K562 (cell line): ENCODE results near the gene ZNF865. TPM values are rescaled to one million over a fixed set of nuclear protein-coding genes. Genes with fewer than 3 reads are reported as not detected.

Experiments used
- CEBPG ChIP-seq, 3 experiments: fragments of 200-800 bp in 1 of 3; sonication (Bioruptor generic) in 1 of 3; sonication (generic) in 1 of 3; formaldehyde crosslinking in 1 of 3; IDR thresholded peaks in 2 of 3; conservative IDR thresholded peaks in 1 of 3; 2 replicates each; pipeline versions ENCODE4 v1.6.1 to v1.8.0; 2016 to 2022; ENCODE audit warnings: missing compliant biosample characterization in 2 of 3, missing genetic modification characterization in 2 of 3, mild to moderate bottlenecking in 1 of 3, missing genetic modification reagents in 1 of 3
- IFI16 ChIP-seq: fragments of 250-450 bp; sonication (Bioruptor Pico); IDR thresholded peaks from 2 replicates; pipeline ENCODE4 v2.1.2; 2022; ENCODE audit warnings: mild to moderate bottlenecking, inconsistent platforms
- KAT2B ChIP-seq: IDR thresholded peaks from one replicate; pipeline ENCODE4 v1.6.1; 2012; ENCODE audit warnings: low read depth, mild to moderate bottlenecking, control low read depth, inconsistent platforms, low read length, moderate library complexity
- MAFK ChIP-seq: IDR thresholded peaks from 2 replicates; pipeline ENCODE4 v1.6.1; 2011; ENCODE audit warnings: low read length, improper control_type of control experiment
- MEF2D ChIP-seq: conservative IDR thresholded peaks from 2 replicates; pipeline ENCODE4 v1.6.1; 2016; ENCODE audit warnings: low read depth, missing genetic modification characterization, missing compliant biosample characterization
- TEAD1 ChIP-seq, 2 experiments: fragments of 450-650 bp in 1 of 2; sonication (generic) in 1 of 2; formaldehyde crosslinking; IDR thresholded peaks; 2 replicates each; pipeline versions ENCODE4 v1.4.0 to v1.8.0; 2020 to 2022; ENCODE audit warnings: mild to moderate bottlenecking in 2 of 2, missing genetic modification reagents in 1 of 2
- ZNF143 ChIP-seq: sonication (generic); formaldehyde crosslinking; IDR thresholded peaks from 2 replicates; pipeline ENCODE4 v1.9.0; 2022; ENCODE audit warnings: mild to moderate bottlenecking, missing genetic modification reagents
- ZNF184 ChIP-seq: sonication (generic); formaldehyde crosslinking; IDR thresholded peaks from 2 replicates; pipeline ENCODE4 v1.5.0; 2020; ENCODE audit warnings: missing genetic modification reagents
- ZNF217 ChIP-seq: sonication (generic); formaldehyde crosslinking; IDR thresholded peaks from 2 replicates; pipeline ENCODE4 v1.8.0; 2022; ENCODE audit warnings: mild to moderate bottlenecking, missing genetic modification reagents
- polyA plus RNA-seq, 8 experiments: library from polyadenylated mRNA; depleted of rRNA in 4 of 8; stranded (reverse) in 5 of 8; unstranded in 3 of 8; fragments of >200 nt; fragmentation: Nextera tagmentation in 2 of 8; fragmentation: Illumina TruSeq in 1 of 8; extraction: Ambion mirVana in 2 of 8; extraction: Trizol in 1 of 8; gene quantifications; 2 replicates each; pipeline versions ENCODE4 v1.2.1 to v1.2.3, GENCODE V29; 2011 to 2014; ENCODE audit warnings: inconsistent platforms in 1 of 8, missing spikeins in 1 of 8
- total RNA-seq, 7 experiments: library from RNA; depleted of rRNA in 6 of 7; stranded (reverse); fragments of >200 nt in 6 of 7; fragmentation: Illumina TruSeq in 2 of 7; extraction: Trizol in 2 of 7; gene quantifications; 2 replicates each; pipeline versions ENCODE4 v1.2.1 to v1.2.3, GENCODE V29; 2011 to 2021; ENCODE audit warnings: low replicate concordance in 1 of 7
- TF ChIP-seq, protein P1 (sequence below): fragments of 250-450 bp; sonication (Bioruptor Pico); IDR thresholded peaks from 2 replicates; pipeline ENCODE4 v1.5.0; 2021
- TF ChIP-seq, protein P2 (sequence below): fragments of 250-450 bp; sonication (Bioruptor Pico); IDR thresholded peaks from 2 replicates; pipeline ENCODE4 v1.4.0; 2020; ENCODE audit warnings: mild to moderate bottlenecking, moderate library complexity
- TF ChIP-seq, protein P3 (sequence below): fragments of 450-650 bp; formaldehyde crosslinking; IDR thresholded peaks from 2 replicates; pipeline ENCODE4 v1.4.0; 2020; ENCODE audit warnings: mild to moderate bottlenecking, moderate library complexity
- TF ChIP-seq, protein P4 (sequence below): sonication (generic); formaldehyde crosslinking; IDR thresholded peaks from 2 replicates; pipeline ENCODE4 v1.4.0; 2020; ENCODE audit warnings: mild to moderate bottlenecking, missing genetic modification reagents
- TF ChIP-seq, protein P5 (sequence below): fragments of 450-650 bp; IDR thresholded peaks from 2 replicates; pipeline ENCODE4 v1.6.1; 2016; ENCODE audit warnings: low read depth, mild to moderate bottlenecking, moderate library complexity
- TF ChIP-seq, protein P6 (sequence below): fragments of 450-650 bp; IDR thresholded peaks from 2 replicates; pipeline ENCODE4 v1.6.1; 2016; ENCODE audit warnings: antibody characterized with exemption

The ZNF865 gene
- total and polyA plus RNA-seq, 9 of the 15 experiments (the other 6 are each of a cell fraction or from before 2014, with no cell fraction given): 0.40 to 18.8 (median 1.6) TPM; not detected in 2

DNA sequence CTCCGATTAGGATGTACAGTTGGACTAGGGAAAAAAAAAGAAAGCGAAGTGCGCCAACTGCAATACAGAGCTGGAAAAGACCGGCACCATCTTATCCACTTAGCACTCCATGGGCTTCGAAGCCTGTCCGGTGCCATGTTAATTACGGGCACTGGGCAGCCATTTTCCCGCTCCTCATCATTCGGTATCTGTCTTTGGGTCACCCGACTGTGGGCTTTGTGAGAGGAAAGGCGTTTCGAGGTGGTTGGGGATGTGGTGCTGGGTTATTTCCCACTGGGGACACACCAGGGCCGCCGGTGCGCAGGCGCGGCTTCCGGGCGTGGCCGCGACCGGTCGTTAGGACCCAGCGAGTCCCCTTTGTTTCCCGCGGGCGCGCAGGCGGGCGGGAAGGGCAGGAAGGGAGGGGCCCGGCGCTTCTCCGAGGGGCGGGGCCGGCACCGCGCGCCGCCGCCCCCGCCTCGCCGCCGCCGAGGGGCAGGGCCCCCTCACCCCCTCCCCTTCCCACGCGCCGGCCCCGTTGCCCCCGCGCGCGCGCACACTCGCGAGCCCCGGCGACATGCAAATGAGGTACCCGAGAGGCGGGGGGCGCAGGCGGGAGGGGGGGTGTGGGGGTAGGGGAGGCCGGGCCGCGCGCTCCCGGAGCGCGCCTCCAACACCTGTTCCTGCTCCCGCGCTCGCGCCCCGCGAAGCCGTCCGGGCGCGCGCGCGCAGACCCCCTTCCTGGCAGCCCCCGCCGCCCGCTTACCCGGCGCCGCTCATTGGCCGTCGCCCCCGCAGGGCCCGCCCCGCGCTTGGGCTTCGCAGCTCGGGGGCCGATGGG lies 5.4 kb upstream of the ZNF865 start, which contains the start of gene ZNF524 (continued):
- TF ChIP-seq TEAD1 (CRISPR knock-in tag; IDR thresholded peaks at IDR 0.05) (peak; percentile 23 to 78; a peak in 1 of 4 replicates), MAFK (0 out of 2 replicates have a peak, but pooled peaks have one; percentile 15), ZNF217 (CRISPR knock-in tag) (no peak), CEBPG (CRISPR knock-in tag; IDR thresholded peaks at IDR 0.05) (no peak), CEBPG (tag; conservative IDR thresholded peaks at IDR 0.05 in 1 of 2, IDR thresholded peaks at IDR 0.05 in 1 of 2) (0 out of 4 replicates have a peak, but pooled peaks of 1 of the 2 experiments have one; percentile 6), ZNF143 (CRISPR knock-in tag) (no peak), IFI16 (CRISPR knock-in tag) (no peak), KAT2B (no peak), ZNF184 (CRISPR knock-in tag) (no peak), MEF2D (tag) (peak; percentile 78)
- TF ChIP-seq, protein P1, sequence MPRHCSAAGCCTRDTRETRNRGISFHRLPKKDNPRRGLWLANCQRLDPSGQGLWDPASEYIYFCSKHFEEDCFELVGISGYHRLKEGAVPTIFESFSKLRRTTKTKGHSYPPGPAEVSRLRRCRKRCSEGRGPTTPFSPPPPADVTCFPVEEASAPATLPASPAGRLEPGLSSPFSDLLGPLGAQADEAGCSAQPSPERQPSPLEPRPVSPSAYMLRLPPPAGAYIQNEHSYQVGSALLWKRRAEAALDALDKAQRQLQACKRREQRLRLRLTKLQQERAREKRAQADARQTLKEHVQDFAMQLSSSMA (CRISPR knock-in tag): no peak
- TF ChIP-seq, protein P2, sequence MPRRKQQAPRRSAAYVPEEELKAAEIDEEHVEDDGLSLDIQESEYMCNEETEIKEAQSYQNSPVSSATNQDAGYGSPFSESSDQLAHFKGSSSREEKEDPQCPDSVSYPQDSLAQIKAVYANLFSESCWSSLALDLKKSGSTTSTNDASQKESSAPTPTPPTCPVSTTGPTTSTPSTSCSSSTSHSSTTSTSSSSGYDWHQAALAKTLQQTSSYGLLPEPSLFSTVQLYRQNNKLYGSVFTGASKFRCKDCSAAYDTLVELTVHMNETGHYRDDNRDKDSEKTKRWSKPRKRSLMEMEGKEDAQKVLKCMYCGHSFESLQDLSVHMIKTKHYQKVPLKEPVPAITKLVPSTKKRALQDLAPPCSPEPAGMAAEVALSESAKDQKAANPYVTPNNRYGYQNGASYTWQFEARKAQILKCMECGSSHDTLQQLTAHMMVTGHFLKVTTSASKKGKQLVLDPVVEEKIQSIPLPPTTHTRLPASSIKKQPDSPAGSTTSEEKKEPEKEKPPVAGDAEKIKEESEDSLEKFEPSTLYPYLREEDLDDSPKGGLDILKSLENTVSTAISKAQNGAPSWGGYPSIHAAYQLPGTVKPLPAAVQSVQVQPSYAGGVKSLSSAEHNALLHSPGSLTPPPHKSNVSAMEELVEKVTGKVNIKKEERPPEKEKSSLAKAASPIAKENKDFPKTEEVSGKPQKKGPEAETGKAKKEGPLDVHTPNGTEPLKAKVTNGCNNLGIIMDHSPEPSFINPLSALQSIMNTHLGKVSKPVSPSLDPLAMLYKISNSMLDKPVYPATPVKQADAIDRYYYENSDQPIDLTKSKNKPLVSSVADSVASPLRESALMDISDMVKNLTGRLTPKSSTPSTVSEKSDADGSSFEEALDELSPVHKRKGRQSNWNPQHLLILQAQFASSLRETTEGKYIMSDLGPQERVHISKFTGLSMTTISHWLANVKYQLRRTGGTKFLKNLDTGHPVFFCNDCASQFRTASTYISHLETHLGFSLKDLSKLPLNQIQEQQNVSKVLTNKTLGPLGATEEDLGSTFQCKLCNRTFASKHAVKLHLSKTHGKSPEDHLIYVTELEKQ (CRISPR knock-in tag): no peak
- TF ChIP-seq, protein P3, sequence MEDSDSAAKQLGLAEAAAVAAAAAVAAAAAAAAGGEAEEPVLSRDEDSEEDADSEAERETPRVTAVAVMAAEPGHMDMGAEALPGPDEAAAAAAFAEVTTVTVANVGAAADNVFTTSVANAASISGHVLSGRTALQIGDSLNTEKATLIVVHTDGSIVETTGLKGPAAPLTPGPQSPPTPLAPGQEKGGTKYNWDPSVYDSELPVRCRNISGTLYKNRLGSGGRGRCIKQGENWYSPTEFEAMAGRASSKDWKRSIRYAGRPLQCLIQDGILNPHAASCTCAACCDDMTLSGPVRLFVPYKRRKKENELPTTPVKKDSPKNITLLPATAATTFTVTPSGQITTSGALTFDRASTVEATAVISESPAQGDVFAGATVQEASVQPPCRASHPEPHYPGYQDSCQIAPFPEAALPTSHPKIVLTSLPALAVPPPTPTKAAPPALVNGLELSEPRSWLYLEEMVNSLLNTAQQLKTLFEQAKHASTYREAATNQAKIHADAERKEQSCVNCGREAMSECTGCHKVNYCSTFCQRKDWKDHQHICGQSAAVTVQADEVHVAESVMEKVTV (CRISPR knock-in tag): no peak
- TF ChIP-seq, protein P4, sequence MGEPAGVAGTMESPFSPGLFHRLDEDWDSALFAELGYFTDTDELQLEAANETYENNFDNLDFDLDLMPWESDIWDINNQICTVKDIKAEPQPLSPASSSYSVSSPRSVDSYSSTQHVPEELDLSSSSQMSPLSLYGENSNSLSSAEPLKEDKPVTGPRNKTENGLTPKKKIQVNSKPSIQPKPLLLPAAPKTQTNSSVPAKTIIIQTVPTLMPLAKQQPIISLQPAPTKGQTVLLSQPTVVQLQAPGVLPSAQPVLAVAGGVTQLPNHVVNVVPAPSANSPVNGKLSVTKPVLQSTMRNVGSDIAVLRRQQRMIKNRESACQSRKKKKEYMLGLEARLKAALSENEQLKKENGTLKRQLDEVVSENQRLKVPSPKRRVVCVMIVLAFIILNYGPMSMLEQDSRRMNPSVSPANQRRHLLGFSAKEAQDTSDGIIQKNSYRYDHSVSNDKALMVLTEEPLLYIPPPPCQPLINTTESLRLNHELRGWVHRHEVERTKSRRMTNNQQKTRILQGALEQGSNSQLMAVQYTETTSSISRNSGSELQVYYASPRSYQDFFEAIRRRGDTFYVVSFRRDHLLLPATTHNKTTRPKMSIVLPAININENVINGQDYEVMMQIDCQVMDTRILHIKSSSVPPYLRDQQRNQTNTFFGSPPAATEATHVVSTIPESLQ (CRISPR knock-in tag): 0 out of 2 replicates have a peak, but pooled peaks have one; percentile 78
- TF ChIP-seq, protein P5, sequence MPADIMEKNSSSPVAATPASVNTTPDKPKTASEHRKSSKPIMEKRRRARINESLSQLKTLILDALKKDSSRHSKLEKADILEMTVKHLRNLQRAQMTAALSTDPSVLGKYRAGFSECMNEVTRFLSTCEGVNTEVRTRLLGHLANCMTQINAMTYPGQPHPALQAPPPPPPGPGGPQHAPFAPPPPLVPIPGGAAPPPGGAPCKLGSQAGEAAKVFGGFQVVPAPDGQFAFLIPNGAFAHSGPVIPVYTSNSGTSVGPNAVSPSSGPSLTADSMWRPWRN: no peak
- TF ChIP-seq, protein P6, sequence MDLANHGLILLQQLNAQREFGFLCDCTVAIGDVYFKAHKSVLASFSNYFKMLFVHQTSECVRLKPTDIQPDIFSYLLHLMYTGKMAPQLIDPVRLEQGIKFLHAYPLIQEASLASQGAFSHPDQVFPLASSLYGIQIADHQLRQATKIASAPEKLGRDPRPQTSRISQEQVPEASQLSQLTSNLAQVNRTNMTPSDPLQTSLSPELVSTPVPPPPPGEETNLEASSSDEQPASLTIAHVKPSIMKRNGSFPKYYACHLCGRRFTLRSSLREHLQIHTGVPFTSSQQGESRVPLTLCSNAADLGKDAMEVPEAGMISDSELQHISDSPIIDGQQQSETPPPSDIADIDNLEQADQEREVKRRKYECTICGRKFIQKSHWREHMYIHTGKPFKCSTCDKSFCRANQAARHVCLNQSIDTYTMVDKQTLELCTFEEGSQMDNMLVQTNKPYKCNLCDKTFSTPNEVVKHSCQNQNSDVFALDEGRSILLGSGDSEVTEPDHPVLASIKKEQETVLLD: peak; percentile 49; the same call in 1 of the 2 replicates
